Hair follicle dermal papilla cell (primary cell): Measurements from ENCODE around the gene ZNF595. TPM values are rescaled to one million over a fixed set of nuclear protein-coding genes. Genes with fewer than 3 reads are reported as not detected.

ENCODE experiments used
- total RNA-seq: library from RNA; depleted of rRNA; stranded (reverse); fragments of >200 nt; gene quantifications from 2 replicates; pipeline ENCODE4 v1.2.3, GENCODE V29; 2012

ZNF595 gene
- 8.6 and 12.7 TPM in 2 replicates for total RNA-seq

DNA sequence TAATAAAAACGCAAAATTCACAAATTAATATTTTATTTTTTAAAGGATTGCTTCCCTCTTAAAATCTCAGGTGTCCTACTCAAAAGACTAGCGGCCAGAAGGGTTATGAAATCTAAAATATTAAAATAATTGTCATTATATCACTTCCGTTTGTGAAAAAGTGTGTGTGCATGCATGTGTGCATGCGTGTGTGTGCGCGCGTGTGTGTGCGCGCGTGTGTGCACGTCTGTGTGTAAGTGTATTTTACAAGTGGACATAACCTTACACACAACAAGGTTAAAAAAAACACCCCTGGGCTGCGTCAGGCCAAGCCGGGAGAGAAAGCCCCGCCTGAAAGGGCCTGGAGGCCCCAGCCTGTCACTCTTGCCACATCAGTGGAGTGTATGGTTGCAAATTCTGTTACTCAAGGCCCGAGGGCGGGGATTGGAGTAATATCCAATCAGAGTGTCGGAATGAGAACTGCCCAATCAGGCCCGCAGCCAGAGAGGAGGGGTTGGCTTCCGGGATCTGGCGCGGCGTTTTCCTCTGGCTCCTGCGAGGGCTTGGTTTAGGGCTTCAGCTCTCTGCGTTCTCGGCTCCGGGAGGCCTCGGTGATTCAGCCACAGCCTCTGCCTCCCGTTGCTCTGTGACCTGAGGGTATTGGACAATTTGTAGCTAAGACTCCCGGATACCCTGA lies at the start of gene ZNF595:
Gene ZNF595, plus strand, starts transcription at position 518 of the 676 bp plus-strand sequence. CDS start 168 bp downstream, outside the sequence.

DNA sequence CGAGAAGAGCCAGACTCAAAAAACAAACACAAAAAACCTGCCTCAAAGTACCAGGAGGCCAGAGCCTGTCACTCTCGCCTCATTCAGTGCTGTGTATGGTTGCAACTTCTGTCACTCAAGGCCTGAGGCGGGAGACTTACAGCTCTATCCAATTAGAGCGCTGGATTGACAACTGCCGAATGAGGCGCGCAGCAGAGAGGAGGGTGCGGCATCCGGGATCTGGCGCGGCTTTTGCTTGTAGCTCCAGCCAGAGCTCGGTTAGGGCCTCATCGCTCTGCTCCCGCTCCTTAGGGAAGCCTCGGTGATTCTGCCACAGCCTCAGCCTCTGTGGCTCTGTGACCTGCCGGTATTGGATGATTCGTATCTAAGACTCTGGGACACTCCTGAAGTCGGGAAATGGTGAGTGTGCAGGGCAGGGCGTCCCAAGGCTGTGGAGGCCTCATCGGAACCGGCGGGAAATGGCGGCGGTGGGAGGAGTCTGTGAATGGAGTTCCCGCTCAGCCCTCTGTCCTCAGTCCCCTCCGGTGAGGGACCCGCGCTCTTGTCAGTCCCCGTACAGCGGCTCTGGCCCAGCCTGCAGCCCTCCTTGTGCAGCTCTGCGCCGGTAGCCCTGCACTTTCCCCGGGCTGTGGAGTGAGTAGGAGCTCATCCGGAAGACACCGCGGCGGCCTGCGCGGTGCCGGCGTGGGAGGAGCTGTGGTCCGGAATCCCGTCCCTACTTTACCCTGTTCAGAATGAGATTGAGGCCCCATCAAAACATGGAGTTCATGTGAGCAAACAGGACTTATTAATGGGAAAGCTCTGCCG lies 71.4 kb downstream of the ZNF595 start, which contains the start of gene ZNF718:
Gene ZNF718, plus strand, starts transcription at position 227 of the 807 bp plus-strand sequence. Its CDS starts 170 bp downstream, at position 397.

Other genes with a start within 250 kb of the ZNF595 start
- 4.3 and 8.3 TPM in 2 replicates for gene ZNF718, start 71.2 kb downstream of the ZNF595 start, total RNA-seq